HG02885 (cell line): ENCODE measurements around the gene SMURF2.
A peak's percentile ranks its signal among the peaks of the same experiment; 100 is the strongest.

Source experiments
- ATAC-seq: cut with Tn5 transposase; IDR thresholded peaks from one replicate; pipeline ENCODE4 v1.9.1; 2021; ENCODE audit warnings: mild to moderate bottlenecking; ENCODE audit not compliant: unreplicated experiment, poor library complexity

The SMURF2 gene

GRCh38 chr17:64551461-64551860, 110.6 kb downstream of the SMURF2 start:
- no peak for ATAC-seq

- ATAC-seq = no peak
Observed at GRCh38 chr17:64547319-64547718, 114.8 kb downstream of the SMURF2 start.

- ATAC-seq = no peak
Observed at GRCh38 chr17:64546716-64547115, 115.4 kb downstream of the SMURF2 start.

- no peak for ATAC-seq
Observed at GRCh38 chr17:64544742-64545141, 117.4 kb downstream of the SMURF2 start.

GRCh38 chr17:64540118-64540776, 121.9 kb downstream of the SMURF2 start:
- ATAC-seq = no peak

GRCh38 chr17:64538508-64539130, 123.5 kb downstream of the SMURF2 start:
- no peak for ATAC-seq

- ATAC-seq = no peak
Observed at GRCh38 chr17:64537488-64537887, 124.6 kb downstream of the SMURF2 start.

- no peak for ATAC-seq
Observed at GRCh38 chr17:64536913-64537312, 125.2 kb downstream of the SMURF2 start.

GRCh38 chr17:64535357-64535756, 126.8 kb downstream of the SMURF2 start:
- no peak for ATAC-seq

- ATAC-seq = no peak
Observed at GRCh38 chr17:64534187-64534586, 127.9 kb downstream of the SMURF2 start.

- no peak for ATAC-seq
Observed at GRCh38 chr17:64533784-64534183, 128.3 kb downstream of the SMURF2 start.

GRCh38 chr17:64532409-64532808, 129.7 kb downstream of the SMURF2 start:
- no peak for ATAC-seq

GRCh38 chr17:64531955-64532371, 130.1 kb downstream of the SMURF2 start:
- no peak for ATAC-seq

GRCh38 chr17:64529221-64529620, 132.9 kb downstream of the SMURF2 start:
- no peak for ATAC-seq

GRCh38 chr17:64527914-64528313, 134.2 kb downstream of the SMURF2 start:
- ATAC-seq = no peak

GRCh38 chr17:64520359-64520758, 141.7 kb downstream of the SMURF2 start:
- no peak for ATAC-seq

- no peak for ATAC-seq
Observed at GRCh38 chr17:64519601-64520000, 142.5 kb downstream of the SMURF2 start.

- ATAC-seq = no peak
Observed at GRCh38 chr17:64515829-64516228, 146.3 kb downstream of the SMURF2 start.

- ATAC-seq = no peak
Observed at GRCh38 chr17:64515419-64515818, 146.7 kb downstream of the SMURF2 start.

GRCh38 chr17:64509179-64509578, 152.9 kb downstream of the SMURF2 start:
- no peak for ATAC-seq

GRCh38 chr17:64508683-64509082, 153.4 kb downstream of the SMURF2 start:
- no peak for ATAC-seq

- ATAC-seq = peak; percentile 14
Observed at GRCh38 chr17:64507413-64507782, 154.7 kb downstream of the SMURF2 start.
